Central memory CD8-positive, alpha-beta T cell (primary cell): ENCODE results near the gene SLC28A1.
A peak's percentile ranks its signal among the peaks of the same experiment; 100 is the strongest.

Experiments used
- ATAC-seq: fragments of 150-1000 bp; cut with Tn5 transposase; replicated peaks from 2 replicates; pipeline ENCODE4 v1.10.0; 2022; ENCODE audit warnings: mild to moderate bottlenecking, moderate FRiP score, moderate number of reproducible peaks; ENCODE audit not compliant: poor library complexity, severe bottlenecking; ENCODE audit errors: extremely low read depth
- DNase-seq, 2 donors: peaks; one replicate each; pipeline ENCODE4 v3.0.0; 2021; ENCODE audit warnings: low spot score in 2 of 2
- H3K27ac Mint-ChIP-seq: one replicate; pipeline ENCODE4 v1.8.0; 2022; ENCODE audit warnings: low read depth, mild to moderate bottlenecking, moderate library complexity, mixed read lengths
- H3K27me3 Mint-ChIP-seq: one replicate; pipeline ENCODE4 v1.8.0; 2022; ENCODE audit warnings: mixed read lengths
- H3K36me3 Mint-ChIP-seq: one replicate; pipeline ENCODE4 v1.8.0; 2022; ENCODE audit warnings: mild to moderate bottlenecking, moderate library complexity, mixed read lengths; ENCODE audit not compliant: insufficient read depth
- H3K4me1 Mint-ChIP-seq: one replicate; pipeline ENCODE4 v1.8.0; 2022; ENCODE audit warnings: mixed read lengths
- H3K4me3 Mint-ChIP-seq: one replicate; pipeline ENCODE4 v1.8.0; 2022; ENCODE audit warnings: mild to moderate bottlenecking, moderate library complexity, mixed read lengths
- H3K9me3 Mint-ChIP-seq: one replicate; pipeline ENCODE4 v1.8.0; 2022; ENCODE audit warnings: mixed read lengths

SLC28A1 gene

GRCh38 chr15:84962955-84963354 lies 78.5 kb downstream of the SLC28A1 start:
- Mint-ChIP-seq H3K27ac (no peak overlapping the region), H3K4me1 (no peaks in the 10 kb centered on the region), H3K9me3 (no peaks in the 10 kb centered on the region), H3K36me3 (peaks cover 3% of the 10 kb centered on the region), H3K4me3 (no peak overlapping the region), H3K27me3 (peaks cover 53% of the 10 kb centered on the region)
- no peak for DNase-seq
- no peak for ATAC-seq

GRCh38 chr15:84967380-84967779 lies 82.9 kb downstream of the SLC28A1 start:
- H3K9me3 Mint-ChIP-seq: no peaks in the 10 kb centered on the region
- no peak overlapping the region for H3K4me3 Mint-ChIP-seq
- H3K4me1 Mint-ChIP-seq: no peaks in the 10 kb centered on the region
- no peak for DNase-seq
- peaks cover 3% of the 10 kb centered on the region for H3K36me3 Mint-ChIP-seq
- H3K27me3 Mint-ChIP-seq: peaks cover 49% of the 10 kb centered on the region
- no peak overlapping the region for H3K27ac Mint-ChIP-seq
- ATAC-seq: no peak

- Mint-ChIP-seq H3K4me3 (no peak overlapping the region), H3K27me3 (peaks cover 41% of the 10 kb centered on the region), H3K36me3 (no peaks in the 10 kb centered on the region), H3K4me1 (no peaks in the 10 kb centered on the region), H3K27ac (no peak overlapping the region), H3K9me3 (no peaks in the 10 kb centered on the region)
- ATAC-seq (no peak), DNase-seq (no peak)
Observed at GRCh38 chr15:84968301-84968700, 83.8 kb downstream of the SLC28A1 start.

- Mint-ChIP-seq H3K9me3 (no peaks in the 10 kb centered on the region), H3K36me3 (no peaks in the 10 kb centered on the region), H3K27me3 (peaks cover 32% of the 10 kb centered on the region), H3K4me3 (no peak overlapping the region), H3K27ac (no peak overlapping the region), H3K4me1 (no peaks in the 10 kb centered on the region)
- DNase-seq (no peak), ATAC-seq (no peak)
Observed at GRCh38 chr15:84969257-84969656, 84.8 kb downstream of the SLC28A1 start.

- no peak for ATAC-seq
- Mint-ChIP-seq H3K4me3 (no peak overlapping the region), H3K27ac (no peak overlapping the region), H3K27me3 (peaks cover 20% of the 10 kb centered on the region), H3K4me1 (no peaks in the 10 kb centered on the region), H3K36me3 (no peaks in the 10 kb centered on the region), H3K9me3 (no peaks in the 10 kb centered on the region)
- no peak for DNase-seq
Observed at GRCh38 chr15:84970843-84971242, 86.4 kb downstream of the SLC28A1 start.

- H3K4me3 Mint-ChIP-seq: no peak overlapping the region
- no peaks in the 10 kb centered on the region for H3K9me3 Mint-ChIP-seq
- no peak overlapping the region for H3K27ac Mint-ChIP-seq
- ATAC-seq (no peak), DNase-seq (no peak)
- H3K4me1 Mint-ChIP-seq: no peaks in the 10 kb centered on the region
- H3K36me3 Mint-ChIP-seq: no peaks in the 10 kb centered on the region
- H3K27me3 Mint-ChIP-seq: peaks cover 15% of the 10 kb centered on the region
Observed at GRCh38 chr15:84973492-84974460, 89.3 kb downstream of the SLC28A1 start.

- ATAC-seq (no peak), DNase-seq (no peak)
- peaks cover 10% of the 10 kb centered on the region for H3K4me1 Mint-ChIP-seq
- no peaks in the 10 kb centered on the region for H3K27me3 Mint-ChIP-seq
- H3K9me3 Mint-ChIP-seq: no peaks in the 10 kb centered on the region
- H3K36me3 Mint-ChIP-seq: peaks cover 7% of the 10 kb centered on the region
- no peak overlapping the region for H3K27ac Mint-ChIP-seq
- H3K4me3 Mint-ChIP-seq: no peak overlapping the region
Observed at GRCh38 chr15:84975871-84976351, 91.4 kb downstream of the SLC28A1 start.

- H3K36me3 Mint-ChIP-seq: peaks cover 10% of the 10 kb centered on the region
- H3K4me3 Mint-ChIP-seq: no peak overlapping the region
- ATAC-seq (no peak), DNase-seq (no peak)
- H3K27ac Mint-ChIP-seq: no peak overlapping the region
- no peaks in the 10 kb centered on the region for H3K27me3 Mint-ChIP-seq
- peaks cover 10% of the 10 kb centered on the region for H3K4me1 Mint-ChIP-seq
- H3K9me3 Mint-ChIP-seq: no peaks in the 10 kb centered on the region
Observed at GRCh38 chr15:84976746-84977345, 92.4 kb downstream of the SLC28A1 start.

GRCh38 chr15:84979651-84980050 lies 95.2 kb downstream of the SLC28A1 start:
- peak overlapping the region; percentile 91 for H3K4me3 Mint-ChIP-seq
- no peaks in the 10 kb centered on the region for H3K27me3 Mint-ChIP-seq
- ATAC-seq: no peak
- peaks cover 29% of the 10 kb centered on the region for H3K4me1 Mint-ChIP-seq
- no peak for DNase-seq
- no peaks in the 10 kb centered on the region for H3K9me3 Mint-ChIP-seq
- no peak overlapping the region for H3K27ac Mint-ChIP-seq
- peaks cover 16% of the 10 kb centered on the region for H3K36me3 Mint-ChIP-seq

- DNase-seq (peak; percentile 59 to 78), ATAC-seq (peak; percentile 70)
- Mint-ChIP-seq H3K4me3 (peak overlapping the region; percentile 91), H3K36me3 (peaks cover 16% of the 10 kb centered on the region), H3K27ac (peak overlapping the region; percentile 91), H3K4me1 (peaks cover 29% of the 10 kb centered on the region), H3K27me3 (no peaks in the 10 kb centered on the region), H3K9me3 (no peaks in the 10 kb centered on the region)
Observed at GRCh38 chr15:84980196-84981053, 96.0 kb downstream of the SLC28A1 start.

- Mint-ChIP-seq H3K4me3 (peak overlapping the region; percentile 91), H3K9me3 (no peaks in the 10 kb centered on the region), H3K36me3 (peaks cover 16% of the 10 kb centered on the region), H3K27ac (peak overlapping the region; percentile 91), H3K4me1 (peaks cover 29% of the 10 kb centered on the region), H3K27me3 (no peaks in the 10 kb centered on the region)
- ATAC-seq (peak; percentile 80), DNase-seq (peak; percentile 93 to 95)
Observed at GRCh38 chr15:84981054-84981710, 96.7 kb downstream of the SLC28A1 start.
